Heart left ventricle (tissue), 16 donors: ENCODE results near the gene SPATA6. TPM values are rescaled to one million over a fixed set of nuclear protein-coding genes. Genes with fewer than 3 reads are reported as not detected.

Experiments used
- ATAC-seq, 4 donors: fragments of 200-7000 bp; cut with Tn5 transposase; one replicate each; pipeline ENCODE4 v1.9.1; 2020 to 2022; ENCODE audit warnings: moderate library complexity in 4 of 4, mild to moderate bottlenecking in 3 of 4, moderate number of reproducible peaks in 1 of 4
- DNase-seq, 5 donors: peaks; one replicate each; pipeline ENCODE4 v3.0.0-alpha.2; 2020
- H3K27ac ChIP-seq, 12 donors: fragments of 200-600 bp; sonication (generic) in 4 of 12; one replicate each; pipeline versions ENCODE4 v1.5.0 to v1.8.0; 2016 to 2022; ENCODE audit warnings: mild to moderate bottlenecking in 2 of 12
- H3K27me3 ChIP-seq, 9 donors: fragments of 200-600 bp; sonication (generic) in 2 of 9; one replicate each; pipeline versions ENCODE4 v1.5.1 to v1.8.0; 2016 to 2022; ENCODE audit warnings: mild to moderate bottlenecking in 3 of 9
- H3K36me3 ChIP-seq, 9 donors: fragments of 200-600 bp; sonication (generic) in 2 of 9; one replicate each; pipeline versions ENCODE4 v1.5.0 to v1.8.0; 2018 to 2022; ENCODE audit warnings: mild to moderate bottlenecking in 2 of 9
- H3K4me1 ChIP-seq, 12 donors: fragments of 200-600 bp; sonication (generic) in 4 of 12; one replicate each; pipeline versions ENCODE4 v1.5.0 to v1.8.0; 2016 to 2022; ENCODE audit warnings: mild to moderate bottlenecking in 3 of 12
- H3K4me3 ChIP-seq, 12 donors: fragments of 200-600 bp; sonication (generic) in 4 of 12; one replicate each; pipeline versions ENCODE4 v1.5.0 to v1.8.0; 2017 to 2022; ENCODE audit warnings: mild to moderate bottlenecking in 9 of 12, moderate library complexity in 4 of 12
- H3K9me3 ChIP-seq, 12 donors: fragments of 200-600 bp; sonication (generic) in 4 of 12; one replicate each; pipeline versions ENCODE4 v1.5.0 to v1.8.0; 2016 to 2022; ENCODE audit warnings: mild to moderate bottlenecking in 1 of 12
- POLR2A ChIP-seq, 2 donors: fragments of 450-650 bp; IDR thresholded peaks; one replicate each; pipeline ENCODE4 v1.6.1; 2017; ENCODE audit warnings: antibody characterized with exemption in 2 of 2, mild to moderate bottlenecking in 2 of 2, moderate library complexity in 2 of 2
- WGBS, 4 donors: extraction: QIAGEN DNeasy Blood & Tissue Kit in 2 of 4; methylation state at CpG; one replicate each; pipeline versions ENCODE4 v1.1.5 to v1.1.7; 2013 to 2018; 5-methylcytosine and 5-hydroxymethylcytosine counted together
- intact Hi-C, 10 donors: fragments of 100-400 bp; cut with DNase I; formaldehyde crosslinking; loops; one replicate each; pipeline versions ENCODE4 v1.11.1 to v1.14.2; 2022
- polyA plus RNA-seq, 2 donors: library from polyadenylated mRNA; stranded (reverse); fragments of 200-250 nt; gene quantifications; one replicate each; pipeline ENCODE4 v1.2.3, GENCODE V29; 2013
- total RNA-seq, 9 donors: library from RNA; depleted of rRNA in 2 of 9; stranded (reverse); fragments of >200 nt in 2 of 9; fragmentation: NEBNext Ultra II Directional in 3 of 9; extraction: Animal tissue kit (Norgen Biotek cat#: 25700) in 3 of 9; gene quantifications; one replicate each; pipeline versions ENCODE4 v1.1.0 to v1.2.4, GENCODE V29; 2016 to 2023
- TF ChIP-seq, protein P1 (sequence below), 12 donors: fragments of 200-600 bp; sonication (generic) in 4 of 12; IDR thresholded peaks; one replicate each; pipeline versions ENCODE4 v1.5.0 to v1.8.0; 2018 to 2022; ENCODE audit warnings: antibody characterized with exemption in 12 of 12, mild to moderate bottlenecking in 5 of 12
- donor health status: ischemic (EF 13 %, LVEDD 7.1; RV severe dilation, severe dysfunction).
- donor health status: healthy with polysubstance abuse.
- donor health status: DM: no; HTN: yes; CAD: no.
- donor health status: DM: no; HTN: no; CAD: no.
- donor health status: ischemic (EF 25% LVEDD 6.9; RV normal size, moderate dysfunction).
- donor health status: ischemic (EF 25% LVEDD 5.7; RV mildly dilated, moderate dysfunction).
- donor health status: healthy.
- donor health status: DM: yes; HTN: yes; CAD: no.
- donor health status: ischemic (EF 35%, LVEDD 5.7; RV mildly dilated, moderate dysfunction).
- donor health status: nonischemic (EF 11% LVEDD 7.7; RV severe dilation, severe dysfunction).
- donor health status: DM: yes; HTN: yes; CAD: no.
- donor health status: PGD.
- donor health status: ischemic (EF 29% LVEDD 5.4; RV normal size, mild dysfunction).
- donor health status: nonischemic (EF 23%, LVEDD 6.1; RV moderate dilation, normal function).

SPATA6 gene
- total and polyA plus RNA-seq, 11 donors: 1.4 to 13.8 (median 5.5) TPM

DNA sequence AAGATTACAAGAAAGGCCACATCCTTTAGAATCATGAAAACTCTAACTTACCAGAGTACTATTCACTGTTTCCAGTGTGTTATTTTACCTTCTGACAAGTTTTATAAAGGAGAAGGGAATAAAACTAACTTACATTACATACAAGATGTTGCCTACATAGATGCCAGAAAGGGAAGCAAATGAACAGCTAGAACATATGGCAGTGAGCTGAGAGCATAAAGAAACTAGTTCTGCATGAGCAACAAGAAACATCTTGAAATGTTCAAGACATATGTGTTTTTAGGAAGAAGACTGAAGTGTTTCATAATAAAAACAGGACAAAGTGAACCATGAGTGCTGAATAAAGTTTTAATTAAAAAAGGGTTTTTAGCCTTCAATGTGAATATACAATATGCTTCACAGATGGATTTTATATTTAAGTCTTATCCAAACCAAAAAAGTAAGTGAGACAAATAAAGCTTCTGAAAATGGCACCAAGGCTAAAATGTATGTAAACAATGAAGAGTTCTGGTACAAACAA, 210.1 kb downstream of the SPATA6 start:
- no peak for ATAC-seq
- Histone ChIP-seq H3K4me1 (no peaks in the 10 kb centered on the region), H3K27me3 (no peaks in the 10 kb centered on the region), H3K36me3 (no peaks in the 10 kb centered on the region), H3K9me3 (peaks cover 0 to under 1% (median 0%) of the 10 kb centered on the region in 12 donors), H3K4me3 (no peak overlapping the region), H3K27ac (no peak overlapping the region)
- DNase-seq: no peak
- TF ChIP-seq, protein P1, sequence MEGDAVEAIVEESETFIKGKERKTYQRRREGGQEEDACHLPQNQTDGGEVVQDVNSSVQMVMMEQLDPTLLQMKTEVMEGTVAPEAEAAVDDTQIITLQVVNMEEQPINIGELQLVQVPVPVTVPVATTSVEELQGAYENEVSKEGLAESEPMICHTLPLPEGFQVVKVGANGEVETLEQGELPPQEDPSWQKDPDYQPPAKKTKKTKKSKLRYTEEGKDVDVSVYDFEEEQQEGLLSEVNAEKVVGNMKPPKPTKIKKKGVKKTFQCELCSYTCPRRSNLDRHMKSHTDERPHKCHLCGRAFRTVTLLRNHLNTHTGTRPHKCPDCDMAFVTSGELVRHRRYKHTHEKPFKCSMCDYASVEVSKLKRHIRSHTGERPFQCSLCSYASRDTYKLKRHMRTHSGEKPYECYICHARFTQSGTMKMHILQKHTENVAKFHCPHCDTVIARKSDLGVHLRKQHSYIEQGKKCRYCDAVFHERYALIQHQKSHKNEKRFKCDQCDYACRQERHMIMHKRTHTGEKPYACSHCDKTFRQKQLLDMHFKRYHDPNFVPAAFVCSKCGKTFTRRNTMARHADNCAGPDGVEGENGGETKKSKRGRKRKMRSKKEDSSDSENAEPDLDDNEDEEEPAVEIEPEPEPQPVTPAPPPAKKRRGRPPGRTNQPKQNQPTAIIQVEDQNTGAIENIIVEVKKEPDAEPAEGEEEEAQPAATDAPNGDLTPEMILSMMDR (IDR thresholded peaks at IDR 0.05): no peak
- no peak for TF ChIP-seq POLR2A (IDR thresholded peaks at IDR 0.05)
- intact Hi-C loops: no loop called here

DNA sequence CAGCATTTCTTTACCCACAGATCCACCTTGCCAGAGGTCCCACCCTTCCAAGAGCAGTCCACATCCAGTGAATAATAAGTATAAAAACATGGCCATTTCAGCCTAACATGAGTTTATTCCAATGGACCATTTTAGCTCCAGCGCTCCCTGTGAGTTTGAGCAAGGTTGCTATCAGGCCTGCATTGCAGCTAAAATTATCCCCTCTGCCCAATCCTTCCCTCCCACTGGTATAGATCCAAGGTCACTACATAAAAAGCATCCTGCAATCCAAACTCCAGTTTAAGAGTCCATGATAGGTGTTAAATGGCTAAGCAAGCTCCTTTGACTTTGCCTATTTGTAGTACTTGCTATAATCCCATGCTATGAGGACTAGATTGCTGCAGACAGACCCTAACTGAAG, 213.9 kb downstream of the SPATA6 start:
- H3K27ac ChIP-seq: no peak overlapping the region
- no peak overlapping the region for H3K4me3 ChIP-seq
- no peaks in the 10 kb centered on the region for H3K27me3 ChIP-seq
- H3K4me1 ChIP-seq: no peaks in the 10 kb centered on the region
- 36 to 71% (median 66%) methylated on average over 1 of the region's 1 CpG for WGBS, 4 donors
- TF ChIP-seq, protein P1 (IDR thresholded peaks at IDR 0.05): no peak
- peak in 2 of 4 donors; percentile 39 to 66 for ATAC-seq
- intact Hi-C loops: no loop called here
- no peaks in the 10 kb centered on the region for H3K9me3 ChIP-seq
- H3K36me3 ChIP-seq: no peaks in the 10 kb centered on the region
- DNase-seq: no peak

DNA sequence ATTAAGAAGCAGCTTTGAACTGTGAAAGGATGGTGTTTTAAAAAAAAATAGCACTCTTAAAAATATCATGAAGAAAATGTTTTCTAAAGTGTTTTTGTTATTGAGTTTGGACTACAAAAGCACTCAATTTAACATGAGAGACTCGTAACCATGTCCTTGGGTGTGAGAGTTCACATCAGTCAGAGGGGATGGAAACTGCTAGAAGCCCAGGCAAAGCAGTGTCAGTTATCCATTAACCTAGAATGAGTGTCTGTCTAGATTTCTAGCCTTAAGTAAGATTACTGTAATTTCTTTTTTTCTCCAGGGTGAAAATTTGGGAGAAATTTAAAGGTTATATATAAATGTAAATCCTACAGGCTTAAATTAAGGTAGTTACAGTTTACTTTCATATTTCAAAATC, 217.8 kb downstream of the SPATA6 start:
- Histone ChIP-seq H3K36me3 (no peaks in the 10 kb centered on the region), H3K27ac (no peak overlapping the region), H3K9me3 (no peaks in the 10 kb centered on the region), H3K4me3 (no peak overlapping the region), H3K27me3 (no peaks in the 10 kb centered on the region), H3K4me1 (no peaks in the 10 kb centered on the region)
- intact Hi-C loops: no loop called here
- 86 to 100% (median 94%) methylated on average over 1 of the region's 1 CpG for WGBS, 4 donors
- no peak for TF ChIP-seq POLR2A (IDR thresholded peaks at IDR 0.05)
- TF ChIP-seq, protein P1 (IDR thresholded peaks at IDR 0.05): no peak
- DNase-seq: no peak
- no peak for ATAC-seq

DNA sequence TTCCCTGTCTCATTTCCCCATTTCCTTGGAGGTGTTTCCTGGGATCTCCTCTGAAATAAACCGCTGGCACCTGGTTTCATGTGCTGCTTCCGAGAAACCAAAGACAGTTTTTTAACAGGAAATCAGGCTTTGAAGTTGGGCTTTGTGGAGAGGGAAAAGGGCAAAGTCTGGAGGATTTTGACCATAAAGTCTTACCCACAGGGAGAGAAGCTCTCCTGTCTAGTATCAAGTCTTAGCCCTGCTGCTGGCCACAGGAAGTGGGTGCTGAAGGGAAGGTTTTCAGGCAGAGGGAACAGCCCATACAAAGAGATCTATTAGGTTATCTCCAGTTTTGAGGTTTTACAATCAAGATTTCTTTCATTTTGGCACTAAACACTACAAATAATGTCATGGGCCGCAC, 220.2 kb downstream of the SPATA6 start:
- Histone ChIP-seq H3K36me3 (no peaks in the 10 kb centered on the region), H3K9me3 (no peaks in the 10 kb centered on the region), H3K4me3 (no peak overlapping the region), H3K27me3 (no peaks in the 10 kb centered on the region), H3K27ac (no peak overlapping the region), H3K4me1 (peaks cover 0 to 7% (median 0%) of the 10 kb centered on the region in 12 donors)
- 86 to 93% (median 88%) methylated on average over 3 of the region's 3 CpGs for WGBS, 4 donors
- intact Hi-C loops: no loop called here
- DNase-seq (no peak), ATAC-seq (no peak)
- TF ChIP-seq POLR2A (IDR thresholded peaks at IDR 0.05): no peak
- TF ChIP-seq, protein P1 (IDR thresholded peaks at IDR 0.05): no peak
